GM06990 (cell line): Measurements from ENCODE around the gene SYT2.

ENCODE experiments used
- DNase-seq: peaks from one replicate; pipeline ENCODE4 v3.0.0-alpha.2; 2011; ENCODE audit not compliant: insufficient read length; ENCODE audit errors: extremely low read depth
- H3K27me3 ChIP-seq: replicated peaks from 2 replicates; pipeline ENCODE4 v1.6.0; 2011; ENCODE audit warnings: low read length; ENCODE audit not compliant: control insufficient read depth, insufficient read depth
- H3K36me3 ChIP-seq: 2 replicates; pipeline ENCODE4 v1.5.1; 2011; ENCODE audit warnings: low read length; ENCODE audit not compliant: control insufficient read depth, insufficient read depth
- H3K4me3 ChIP-seq: replicated peaks from 2 replicates; pipeline ENCODE4 v1.5.1; 2011; ENCODE audit warnings: low read depth, mild to moderate bottlenecking, control low read depth, low read length
- CTCF ChIP-seq: IDR thresholded peaks from 2 replicates; pipeline ENCODE4 v1.5.1; 2011; ENCODE audit warnings: low read length, control low read depth, mild to moderate bottlenecking, inconsistent platforms; ENCODE audit not compliant: insufficient read depth, poor library complexity, severe bottlenecking

The SYT2 gene

GRCh38 chr1:202710070-202711045, at the start of gene SYT2:
Gene SYT2, minus strand, starts transcription at chr1:202710454. Its CDS starts 104,682 bp downstream, at chr1:202605772.
- no peaks in the 10 kb centered on the region for H3K36me3 ChIP-seq
- no peak within 1 kb of the TSS for H3K4me3 ChIP-seq
- TF ChIP-seq CTCF: no peak
- peaks cover 5% of the 10 kb centered on the region for H3K27me3 ChIP-seq
- peak; percentile 14 for DNase-seq

DNA sequence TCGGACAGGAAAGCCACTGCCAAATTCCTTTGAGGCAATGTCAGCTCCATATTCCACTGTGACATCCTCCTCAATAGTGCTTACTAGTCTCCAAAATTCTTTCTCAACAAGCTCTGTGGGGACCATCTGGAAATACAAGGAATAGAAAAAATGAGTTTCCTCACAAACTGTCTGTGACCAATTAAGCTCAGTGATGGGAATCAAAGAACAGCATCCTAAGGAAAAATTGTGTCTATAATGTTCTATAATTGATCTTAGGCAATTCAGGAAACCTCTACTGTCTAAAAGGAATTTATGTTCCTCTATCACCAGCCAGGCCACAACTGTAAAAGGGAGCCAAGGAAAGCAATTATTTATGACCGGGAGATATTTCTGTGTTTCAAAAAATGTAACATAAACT, 46.1 kb upstream of the SYT2 start:
- no peak overlapping the region for H3K4me3 ChIP-seq
- H3K27me3 ChIP-seq: no peaks in the 10 kb centered on the region
- DNase-seq: no peak
- no peaks in the 10 kb centered on the region for H3K36me3 ChIP-seq
- no peak for TF ChIP-seq CTCF

DNA sequence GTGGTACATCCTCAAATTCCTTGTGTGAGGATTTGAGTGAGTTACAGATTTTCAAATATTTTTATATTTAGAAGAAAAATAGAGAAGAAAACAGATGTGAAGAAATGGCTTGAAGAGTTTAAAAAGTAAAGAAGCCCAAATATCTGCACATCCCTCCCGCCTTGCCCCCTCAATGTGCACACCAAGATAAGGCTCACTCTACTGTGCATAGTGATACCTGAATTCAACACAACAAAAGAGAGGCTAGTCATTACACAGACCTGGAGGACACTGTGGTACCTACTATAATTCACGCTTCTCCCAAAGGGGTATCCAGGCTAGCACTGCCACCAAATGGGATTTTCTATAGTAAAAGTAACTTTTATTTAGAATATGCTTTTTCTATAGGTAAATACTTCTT, 44.0 kb upstream of the SYT2 start:
- Histone ChIP-seq H3K4me3 (no peak overlapping the region), H3K36me3 (no peaks in the 10 kb centered on the region), H3K27me3 (no peaks in the 10 kb centered on the region)
- DNase-seq: no peak
- TF ChIP-seq CTCF: no peak

GRCh38 chr1:202752774-202753173, 42.5 kb upstream of the SYT2 start:
- no peaks in the 10 kb centered on the region for H3K36me3 ChIP-seq
- DNase-seq: no peak
- no peak for TF ChIP-seq CTCF
- H3K27me3 ChIP-seq: no peaks in the 10 kb centered on the region
- no peak overlapping the region for H3K4me3 ChIP-seq

DNA sequence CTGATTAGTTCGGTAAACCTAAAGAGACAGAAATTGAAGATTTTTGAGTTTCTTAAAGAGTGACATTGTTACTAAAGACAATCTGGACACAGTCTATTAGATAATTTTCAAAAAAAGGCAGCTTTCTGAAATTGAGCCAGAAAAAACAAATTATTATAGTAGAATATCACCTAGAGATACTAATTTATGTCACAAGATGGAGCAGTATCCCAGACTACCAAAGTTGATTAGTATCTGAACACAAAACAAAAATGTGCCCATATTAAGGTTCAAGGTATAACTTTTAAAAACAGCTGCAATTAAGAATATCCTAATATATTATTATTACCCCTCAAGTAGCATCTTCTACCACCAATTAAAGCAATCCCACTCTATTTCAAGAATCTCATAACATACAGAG, 40.5 kb upstream of the SYT2 start:
- no peaks in the 10 kb centered on the region for H3K27me3 ChIP-seq
- H3K4me3 ChIP-seq: no peak overlapping the region
- DNase-seq: no peak
- no peak for TF ChIP-seq CTCF
- H3K36me3 ChIP-seq: no peaks in the 10 kb centered on the region

- Histone ChIP-seq H3K4me3 (no peak overlapping the region), H3K36me3 (no peaks in the 10 kb centered on the region), H3K27me3 (no peaks in the 10 kb centered on the region)
- no peak for DNase-seq
- TF ChIP-seq CTCF: no peak
Observed at GRCh38 chr1:202750024-202750423, 39.8 kb upstream of the SYT2 start.
